WTC11 (cell line): ENCODE measurements around the gene CELA3A. TPM values are rescaled to one million over a fixed set of nuclear protein-coding genes. Genes with fewer than 3 reads are reported as not detected.

Experiments used
- ATAC-seq: fragments of 200-7000 bp; cut with Tn5 transposase; 2 replicates; pipeline ENCODE4 v1.10.0; 2021; ENCODE audit warnings: mild to moderate bottlenecking, moderate library complexity
- CTCF ChIA-PET: fragments of 300-600 bp; sonication (Branson Sonifier 250); formaldehyde crosslinking; loops from one replicate; lab custom pipeline; 2021; ENCODE audit warnings: antibody characterized with exemption; lab: Charles Lee
- POLR2A ChIA-PET: fragments of 350-600 bp; sonication (Branson Sonifier 250); formaldehyde crosslinking; loops from one replicate; lab custom pipeline; 2021; ENCODE audit warnings: antibody characterized with exemption; lab: Charles Lee
- DNase-seq: peaks from one replicate; pipeline ENCODE4 v3.0.0; 2021; ENCODE audit warnings: low spot score
- H3K27ac Mint-ChIP-seq: 2 replicates; pipeline ENCODE4 v1.8.0; 2021; ENCODE audit warnings: mixed read lengths
- H3K27me3 Mint-ChIP-seq: 2 replicates; pipeline ENCODE4 v1.8.0; 2021; ENCODE audit warnings: low read depth, mild to moderate bottlenecking, moderate library complexity, mixed read lengths
- H3K36me3 Mint-ChIP-seq: 2 replicates; pipeline ENCODE4 v1.8.0; 2021; ENCODE audit warnings: mixed read lengths
- H3K4me1 Mint-ChIP-seq: 2 replicates; pipeline ENCODE4 v1.8.0; 2022; ENCODE audit warnings: mixed read lengths
- H3K4me3 Mint-ChIP-seq: 2 replicates; pipeline ENCODE4 v1.8.0; 2021; ENCODE audit warnings: mild to moderate bottlenecking, moderate library complexity, mixed read lengths
- H3K9me3 Mint-ChIP-seq: 2 replicates; pipeline ENCODE4 v1.8.0; 2021; ENCODE audit warnings: mixed read lengths
- FOXP1 ChIP-seq: sonication (generic); formaldehyde crosslinking; IDR thresholded peaks from 2 replicates; pipeline ENCODE4 v1.8.0; 2022; ENCODE audit warnings: missing genetic modification reagents, mild to moderate bottlenecking, moderate library complexity, borderline replicate concordance
- FOXP4 ChIP-seq: sonication (generic); formaldehyde crosslinking; IDR thresholded peaks from 2 replicates; pipeline ENCODE4 v1.8.0; 2022; ENCODE audit warnings: mild to moderate bottlenecking, missing genetic modification reagents
- NR1H2 ChIP-seq: sonication (generic); formaldehyde crosslinking; IDR thresholded peaks from 2 replicates; pipeline ENCODE4 v1.9.0; 2021; ENCODE audit warnings: mild to moderate bottlenecking, moderate library complexity, missing genetic modification reagents
- PREB ChIP-seq: sonication (generic); formaldehyde crosslinking; IDR thresholded peaks from 2 replicates; pipeline ENCODE4 v1.8.1; 2022; ENCODE audit warnings: mild to moderate bottlenecking, missing genetic modification reagents, moderate library complexity, borderline replicate concordance
- SMAD3 ChIP-seq: sonication (generic); formaldehyde crosslinking; IDR thresholded peaks from 2 replicates; pipeline ENCODE4 v1.8.0; 2022; ENCODE audit warnings: missing genetic modification reagents, mild to moderate bottlenecking, borderline replicate concordance
- ZNF121 ChIP-seq: sonication (generic); formaldehyde crosslinking; IDR thresholded peaks from 2 replicates; pipeline ENCODE4 v1.8.0; 2023; ENCODE audit warnings: missing genetic modification reagents
- ZNF232 ChIP-seq: sonication (generic); formaldehyde crosslinking; IDR thresholded peaks from 2 replicates; pipeline ENCODE4 v1.8.0; 2022; ENCODE audit warnings: mild to moderate bottlenecking, missing genetic modification reagents
- ZNF317 ChIP-seq: sonication (generic); formaldehyde crosslinking; IDR thresholded peaks from 2 replicates; pipeline ENCODE4 v1.8.1; 2023; ENCODE audit warnings: low read depth, mild to moderate bottlenecking, moderate library complexity, missing genetic modification reagents, borderline replicate concordance
- ZNF396 ChIP-seq: fragments of 250-450 bp; sonication (Bioruptor Pico); IDR thresholded peaks from 2 replicates; pipeline ENCODE4 v1.8.0; 2021; ENCODE audit warnings: mild to moderate bottlenecking, moderate library complexity, borderline replicate concordance
- ZNF416 ChIP-seq: fragments of 250-450 bp; sonication (Bioruptor Pico); IDR thresholded peaks from 2 replicates; pipeline ENCODE4 v1.9.0; 2021; ENCODE audit warnings: mild to moderate bottlenecking, inconsistent platforms
- total RNA-seq: library from RNA; stranded (reverse); gene quantifications from 3 replicates; pipeline ENCODE4 v1.2.3, GENCODE V29; 2021
- TF ChIP-seq, protein P1 (sequence below): sonication (generic); formaldehyde crosslinking; IDR thresholded peaks from 2 replicates; pipeline ENCODE4 v1.8.0; 2023; ENCODE audit warnings: missing genetic modification reagents
- TF ChIP-seq, protein P2 (sequence below): sonication (generic); formaldehyde crosslinking; IDR thresholded peaks from 2 replicates; pipeline ENCODE4 v1.8.1; 2022; ENCODE audit warnings: low read depth, mild to moderate bottlenecking, moderate library complexity, missing genetic modification reagents, borderline replicate concordance
- TF ChIP-seq, protein P3 (sequence below): fragments of 250-450 bp; sonication (Bioruptor Pico); IDR thresholded peaks from 2 replicates; pipeline ENCODE4 v1.9.0; 2021; ENCODE audit warnings: mild to moderate bottlenecking
- TF ChIP-seq, protein P4 (sequence below): sonication (generic); formaldehyde crosslinking; IDR thresholded peaks from 2 replicates; pipeline ENCODE4 v1.8.0; 2022; ENCODE audit warnings: mild to moderate bottlenecking, missing genetic modification reagents
- TF ChIP-seq, protein P5 (sequence below): fragments of 250-450 bp; sonication (Bioruptor Pico); IDR thresholded peaks from 2 replicates; pipeline ENCODE4 v1.9.0; 2021; ENCODE audit warnings: mild to moderate bottlenecking, borderline replicate concordance

CELA3A gene
- total RNA-seq, 1 experiment from 2014 or later, result 8.0 TPM

DNA sequence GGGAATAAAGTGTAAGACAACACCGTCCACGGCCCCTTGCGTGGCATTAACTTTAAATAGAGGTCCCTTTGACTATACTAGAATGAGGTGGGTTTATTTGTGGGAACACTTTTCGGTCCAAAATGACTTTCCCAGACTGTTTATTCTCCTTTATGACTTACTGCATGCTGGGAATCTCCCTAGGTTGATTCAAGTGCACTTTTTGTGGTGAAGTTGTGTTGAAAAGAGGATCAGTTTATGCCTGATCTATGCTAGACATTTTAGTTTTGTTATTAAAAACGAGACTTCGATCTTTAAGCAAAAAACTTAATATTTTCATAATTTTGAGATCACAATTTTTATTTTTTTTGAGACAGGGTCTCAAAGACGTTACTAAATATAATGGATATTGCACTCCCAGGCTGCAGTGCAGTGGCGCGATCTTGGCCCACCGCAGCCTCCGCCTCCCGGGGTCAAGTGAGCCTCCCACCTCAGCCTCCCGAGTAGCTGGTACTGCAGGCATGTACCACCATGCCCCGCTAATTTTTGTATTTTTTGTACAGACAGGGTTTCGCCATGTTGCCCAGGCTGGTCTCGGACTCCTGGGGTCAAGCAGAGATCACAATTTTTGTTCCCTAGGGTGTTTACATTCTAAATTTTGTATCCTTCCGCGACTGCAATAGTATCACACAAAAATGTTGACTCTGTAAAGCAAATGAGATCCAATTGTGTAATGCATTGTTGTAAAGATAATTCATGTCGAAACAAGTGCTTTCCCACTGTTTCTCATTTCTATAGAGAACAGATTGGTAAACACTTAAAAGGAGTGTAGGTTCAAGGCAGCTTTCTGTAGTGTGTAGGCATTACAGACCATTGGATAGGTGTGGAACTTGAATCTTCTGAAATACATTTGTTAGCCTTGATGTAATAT, 52.7 kb downstream of the CELA3A start (continued):
- TF ChIP-seq, protein P1, sequence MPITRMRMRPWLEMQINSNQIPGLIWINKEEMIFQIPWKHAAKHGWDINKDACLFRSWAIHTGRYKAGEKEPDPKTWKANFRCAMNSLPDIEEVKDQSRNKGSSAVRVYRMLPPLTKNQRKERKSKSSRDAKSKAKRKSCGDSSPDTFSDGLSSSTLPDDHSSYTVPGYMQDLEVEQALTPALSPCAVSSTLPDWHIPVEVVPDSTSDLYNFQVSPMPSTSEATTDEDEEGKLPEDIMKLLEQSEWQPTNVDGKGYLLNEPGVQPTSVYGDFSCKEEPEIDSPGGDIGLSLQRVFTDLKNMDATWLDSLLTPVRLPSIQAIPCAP (CRISPR knock-in tag), result no peak
- TF ChIP-seq ZNF121 (CRISPR knock-in tag) (no peak), PREB (CRISPR knock-in tag) (no peak), FOXP4 (CRISPR knock-in tag) (no peak)

- peaks cover 10% of the 10 kb centered on the region; the same call in 1 of the 2 replicates for H3K36me3 Mint-ChIP-seq
- H3K27me3 Mint-ChIP-seq, result no peaks in the 10 kb centered on the region
- peaks cover 21% of the 10 kb centered on the region for H3K4me1 Mint-ChIP-seq
- POLR2A ChIA-PET, result no interaction called here
- H3K4me3 Mint-ChIP-seq, result peak overlapping the region; percentile 31; the same call in 1 of the 2 replicates
- CTCF ChIA-PET, result interaction anchor here (0.5 to 1.5 kb wide), 5 partner anchors 32 to 361 kb away, joined by 3 to 4 read pairs (median 4); partner anchors contain the start of gene WNT4
- no peak for DNase-seq
- ATAC-seq, result no peak
- H3K27ac Mint-ChIP-seq, result peak overlapping the region; percentile 72
- TF ChIP-seq, protein P2, sequence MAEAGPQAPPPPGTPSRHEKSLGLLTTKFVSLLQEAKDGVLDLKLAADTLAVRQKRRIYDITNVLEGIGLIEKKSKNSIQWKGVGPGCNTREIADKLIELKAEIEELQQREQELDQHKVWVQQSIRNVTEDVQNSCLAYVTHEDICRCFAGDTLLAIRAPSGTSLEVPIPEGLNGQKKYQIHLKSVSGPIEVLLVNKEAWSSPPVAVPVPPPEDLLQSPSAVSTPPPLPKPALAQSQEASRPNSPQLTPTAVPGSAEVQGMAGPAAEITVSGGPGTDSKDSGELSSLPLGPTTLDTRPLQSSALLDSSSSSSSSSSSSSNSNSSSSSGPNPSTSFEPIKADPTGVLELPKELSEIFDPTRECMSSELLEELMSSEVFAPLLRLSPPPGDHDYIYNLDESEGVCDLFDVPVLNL (CRISPR knock-in tag), result no peak
- TF ChIP-seq ZNF121 (CRISPR knock-in tag) (peak; percentile 74), FOXP1 (CRISPR knock-in tag) (no peak)
- H3K9me3 Mint-ChIP-seq, result no peaks in the 10 kb centered on the region
Observed at GRCh38 chr1:22055463-22055862, 54.0 kb downstream of the CELA3A start.

GRCh38 chr1:22056043-22056442, 54.6 kb downstream of the CELA3A start:
- no peak for DNase-seq
- ATAC-seq, result no peak
- H3K4me1 Mint-ChIP-seq, result peaks cover 24% of the 10 kb centered on the region
- H3K27me3 Mint-ChIP-seq, result no peaks in the 10 kb centered on the region
- H3K27ac Mint-ChIP-seq, result 0 out of 2 replicates have a peak overlapping the region, but pooled peaks have one; percentile 57
- TF ChIP-seq ZNF396 (CRISPR knock-in tag), result no peak
- TF ChIP-seq ZNF121 (CRISPR knock-in tag), result no peak
- TF ChIP-seq, protein P3, sequence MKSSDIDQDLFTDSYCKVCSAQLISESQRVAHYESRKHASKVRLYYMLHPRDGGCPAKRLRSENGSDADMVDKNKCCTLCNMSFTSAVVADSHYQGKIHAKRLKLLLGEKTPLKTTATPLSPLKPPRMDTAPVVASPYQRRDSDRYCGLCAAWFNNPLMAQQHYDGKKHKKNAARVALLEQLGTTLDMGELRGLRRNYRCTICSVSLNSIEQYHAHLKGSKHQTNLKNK, result no peak
- TF ChIP-seq, protein P4, sequence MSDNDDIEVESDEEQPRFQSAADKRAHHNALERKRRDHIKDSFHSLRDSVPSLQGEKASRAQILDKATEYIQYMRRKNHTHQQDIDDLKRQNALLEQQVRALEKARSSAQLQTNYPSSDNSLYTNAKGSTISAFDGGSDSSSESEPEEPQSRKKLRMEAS, result no peak
- TF ChIP-seq ZNF416 (CRISPR knock-in tag), result no peak
- TF ChIP-seq NR1H2 (CRISPR knock-in tag), result no peak
- TF ChIP-seq, protein P5, sequence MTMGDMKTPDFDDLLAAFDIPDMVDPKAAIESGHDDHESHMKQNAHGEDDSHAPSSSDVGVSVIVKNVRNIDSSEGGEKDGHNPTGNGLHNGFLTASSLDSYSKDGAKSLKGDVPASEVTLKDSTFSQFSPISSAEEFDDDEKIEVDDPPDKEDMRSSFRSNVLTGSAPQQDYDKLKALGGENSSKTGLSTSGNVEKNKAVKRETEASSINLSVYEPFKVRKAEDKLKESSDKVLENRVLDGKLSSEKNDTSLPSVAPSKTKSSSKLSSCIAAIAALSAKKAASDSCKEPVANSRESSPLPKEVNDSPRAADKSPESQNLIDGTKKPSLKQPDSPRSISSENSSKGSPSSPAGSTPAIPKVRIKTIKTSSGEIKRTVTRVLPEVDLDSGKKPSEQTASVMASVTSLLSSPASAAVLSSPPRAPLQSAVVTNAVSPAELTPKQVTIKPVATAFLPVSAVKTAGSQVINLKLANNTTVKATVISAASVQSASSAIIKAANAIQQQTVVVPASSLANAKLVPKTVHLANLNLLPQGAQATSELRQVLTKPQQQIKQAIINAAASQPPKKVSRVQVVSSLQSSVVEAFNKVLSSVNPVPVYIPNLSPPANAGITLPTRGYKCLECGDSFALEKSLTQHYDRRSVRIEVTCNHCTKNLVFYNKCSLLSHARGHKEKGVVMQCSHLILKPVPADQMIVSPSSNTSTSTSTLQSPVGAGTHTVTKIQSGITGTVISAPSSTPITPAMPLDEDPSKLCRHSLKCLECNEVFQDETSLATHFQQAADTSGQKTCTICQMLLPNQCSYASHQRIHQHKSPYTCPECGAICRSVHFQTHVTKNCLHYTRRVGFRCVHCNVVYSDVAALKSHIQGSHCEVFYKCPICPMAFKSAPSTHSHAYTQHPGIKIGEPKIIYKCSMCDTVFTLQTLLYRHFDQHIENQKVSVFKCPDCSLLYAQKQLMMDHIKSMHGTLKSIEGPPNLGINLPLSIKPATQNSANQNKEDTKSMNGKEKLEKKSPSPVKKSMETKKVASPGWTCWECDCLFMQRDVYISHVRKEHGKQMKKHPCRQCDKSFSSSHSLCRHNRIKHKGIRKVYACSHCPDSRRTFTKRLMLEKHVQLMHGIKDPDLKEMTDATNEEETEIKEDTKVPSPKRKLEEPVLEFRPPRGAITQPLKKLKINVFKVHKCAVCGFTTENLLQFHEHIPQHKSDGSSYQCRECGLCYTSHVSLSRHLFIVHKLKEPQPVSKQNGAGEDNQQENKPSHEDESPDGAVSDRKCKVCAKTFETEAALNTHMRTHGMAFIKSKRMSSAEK (CRISPR knock-in tag), result no peak
- no peak for TF ChIP-seq ZNF317
- no peak for TF ChIP-seq ZNF232 (CRISPR knock-in tag)
- TF ChIP-seq SMAD3 (CRISPR knock-in tag), result no peak
- CTCF ChIA-PET, result interaction anchor here (1.0 to 1.5 kb wide), 3 partner anchors 33 to 361 kb away, joined by 4 read pairs; partner anchors contain the start of gene WNT4
- H3K36me3 Mint-ChIP-seq, result peaks cover 10% of the 10 kb centered on the region; the same call in 1 of the 2 replicates
- H3K4me3 Mint-ChIP-seq, result no peak overlapping the region
- H3K9me3 Mint-ChIP-seq, result no peaks in the 10 kb centered on the region
- POLR2A ChIA-PET, result no interaction called here
